OCI-LY7 (cell line): ENCODE results near the gene FSIP1.

Experiments
- EZH2phosphoT487 ChIP-seq: fragments of 200-600 bp; sonication (generic); IDR thresholded peaks from 2 replicates; pipeline ENCODE4 v1.6.1; 2018; ENCODE audit warnings: low read depth, borderline replicate concordance, mild to moderate bottlenecking, mixed run types, antibody characterized with exemption, low read length, moderate library complexity, mixed read lengths
- TF ChIP-seq, protein P1 (sequence below): fragments of 200-600 bp; sonication (generic); conservative IDR thresholded peaks from 2 replicates; pipeline ENCODE4 v1.5.1; 2014; ENCODE audit warnings: mild to moderate bottlenecking, antibody characterized with exemption, low read length, moderate library complexity, mixed read lengths

DNA sequence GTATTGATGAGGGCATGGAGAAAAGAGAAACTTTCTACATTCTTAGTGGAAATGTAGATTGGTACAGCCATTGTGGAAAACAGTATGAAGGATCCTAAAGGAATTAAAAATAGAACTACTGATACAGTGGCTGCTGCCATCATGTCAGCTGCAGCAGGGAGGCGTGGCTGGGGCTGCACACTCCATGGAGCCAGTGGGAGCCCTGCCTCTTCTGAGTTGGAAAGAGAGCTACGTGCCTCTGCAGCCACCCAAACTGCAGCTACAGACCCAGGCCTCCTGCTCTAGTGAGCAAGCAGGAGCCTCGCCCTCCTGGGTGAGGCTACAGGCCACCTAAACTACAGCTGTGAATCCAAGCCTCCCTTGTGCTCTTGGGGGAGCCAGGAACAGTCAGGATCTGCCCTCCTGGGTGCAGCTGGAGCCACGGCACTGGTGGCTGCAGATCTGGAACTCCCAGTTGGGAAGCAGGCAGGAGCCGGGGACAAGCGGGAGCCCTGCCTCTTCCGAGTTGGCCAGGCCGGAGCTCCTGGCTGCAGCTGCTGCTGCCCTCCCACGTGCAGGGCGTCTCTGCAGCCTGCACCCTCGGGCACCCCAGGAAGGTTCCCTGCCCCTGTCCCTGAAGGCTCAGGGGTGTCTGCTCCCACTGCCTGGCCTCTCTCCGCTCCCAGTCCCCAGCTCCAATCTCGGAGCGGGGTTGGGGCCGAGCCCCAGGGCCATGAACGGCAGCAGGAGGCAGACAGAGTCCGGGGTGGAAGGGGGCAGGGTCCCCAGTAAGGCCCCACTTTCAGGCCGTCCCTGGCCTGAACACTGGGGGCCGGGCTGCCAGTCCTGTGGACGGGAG is 137.3 kb downstream of the FSIP1 start:
- TF ChIP-seq, protein P1, sequence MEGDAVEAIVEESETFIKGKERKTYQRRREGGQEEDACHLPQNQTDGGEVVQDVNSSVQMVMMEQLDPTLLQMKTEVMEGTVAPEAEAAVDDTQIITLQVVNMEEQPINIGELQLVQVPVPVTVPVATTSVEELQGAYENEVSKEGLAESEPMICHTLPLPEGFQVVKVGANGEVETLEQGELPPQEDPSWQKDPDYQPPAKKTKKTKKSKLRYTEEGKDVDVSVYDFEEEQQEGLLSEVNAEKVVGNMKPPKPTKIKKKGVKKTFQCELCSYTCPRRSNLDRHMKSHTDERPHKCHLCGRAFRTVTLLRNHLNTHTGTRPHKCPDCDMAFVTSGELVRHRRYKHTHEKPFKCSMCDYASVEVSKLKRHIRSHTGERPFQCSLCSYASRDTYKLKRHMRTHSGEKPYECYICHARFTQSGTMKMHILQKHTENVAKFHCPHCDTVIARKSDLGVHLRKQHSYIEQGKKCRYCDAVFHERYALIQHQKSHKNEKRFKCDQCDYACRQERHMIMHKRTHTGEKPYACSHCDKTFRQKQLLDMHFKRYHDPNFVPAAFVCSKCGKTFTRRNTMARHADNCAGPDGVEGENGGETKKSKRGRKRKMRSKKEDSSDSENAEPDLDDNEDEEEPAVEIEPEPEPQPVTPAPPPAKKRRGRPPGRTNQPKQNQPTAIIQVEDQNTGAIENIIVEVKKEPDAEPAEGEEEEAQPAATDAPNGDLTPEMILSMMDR = no peak
- no peak for TF ChIP-seq EZH2phosphoT487
